ENCODE measurements around the gene AOC1. TPM values are rescaled to one million over a fixed set of nuclear protein-coding genes. Genes with fewer than 3 reads are reported as not detected.

The AOC1 gene
- total RNA-seq, 2 experiments from 2014 or later, result not detected

- H3K36me3 ChIP-seq (ENCODE audit: insufficient read depth, low read length), result no peaks in the 10 kb centered on the region
- Mint-ChIP-seq H3K36me3 (ENCODE audit: low read depth) (no peaks in the 10 kb centered on the region), H3K4me1 (ENCODE audit: low read depth) (no peaks in the 10 kb centered on the region), H3K27ac (no peak overlapping the region), H3K4me3 (no peak overlapping the region), H3K9me3 (no peaks in the 10 kb centered on the region), H3K27me3 (peaks cover 67% of the 10 kb centered on the region)
- H3K27me3 ChIP-seq (ENCODE audit: control insufficient read depth in 1 of 2, insufficient read depth in 2 of 2, low read length in 2 of 2), result peaks cover 25 to 32% of the 10 kb centered on the region in 2 experiments
- TF ChIP-seq, protein P1, sequence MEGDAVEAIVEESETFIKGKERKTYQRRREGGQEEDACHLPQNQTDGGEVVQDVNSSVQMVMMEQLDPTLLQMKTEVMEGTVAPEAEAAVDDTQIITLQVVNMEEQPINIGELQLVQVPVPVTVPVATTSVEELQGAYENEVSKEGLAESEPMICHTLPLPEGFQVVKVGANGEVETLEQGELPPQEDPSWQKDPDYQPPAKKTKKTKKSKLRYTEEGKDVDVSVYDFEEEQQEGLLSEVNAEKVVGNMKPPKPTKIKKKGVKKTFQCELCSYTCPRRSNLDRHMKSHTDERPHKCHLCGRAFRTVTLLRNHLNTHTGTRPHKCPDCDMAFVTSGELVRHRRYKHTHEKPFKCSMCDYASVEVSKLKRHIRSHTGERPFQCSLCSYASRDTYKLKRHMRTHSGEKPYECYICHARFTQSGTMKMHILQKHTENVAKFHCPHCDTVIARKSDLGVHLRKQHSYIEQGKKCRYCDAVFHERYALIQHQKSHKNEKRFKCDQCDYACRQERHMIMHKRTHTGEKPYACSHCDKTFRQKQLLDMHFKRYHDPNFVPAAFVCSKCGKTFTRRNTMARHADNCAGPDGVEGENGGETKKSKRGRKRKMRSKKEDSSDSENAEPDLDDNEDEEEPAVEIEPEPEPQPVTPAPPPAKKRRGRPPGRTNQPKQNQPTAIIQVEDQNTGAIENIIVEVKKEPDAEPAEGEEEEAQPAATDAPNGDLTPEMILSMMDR (IDR thresholded peaks at IDR 0.05), result peak; percentile 95
- DNase-seq, result peak; percentile 58 to 87 (median 76)
- H3K4me3 ChIP-seq (ENCODE audit: low read length), result no peak overlapping the region
- peak; percentile 87 for ATAC-seq (ENCODE audit: poor library complexity)
- H3K4me1 ChIP-seq (ENCODE audit: insufficient read depth, low read length), result peaks cover 13% of the 10 kb centered on the region
- ChIA-PET CTCF (interaction anchor here (0.6 to 1.4 kb wide), 10 partner anchors 10 to 475 kb away, joined by 3 to 9 read pairs (median 4); partner anchors contain the start of genes ABCB8 and NOS3), POLR2A (interaction anchor here (0.8 to 1.2 kb wide), 3 partner anchors 85 to 130 kb away, joined by 3 to 4 read pairs (median 3); partner anchors contain the start of gene ABCB8)
- no peaks in the 10 kb centered on the region for H3K9me3 ChIP-seq (ENCODE audit: control insufficient read depth in 1 of 2, insufficient read depth in 1 of 2, low read length in 2 of 2)
- H3K27ac ChIP-seq (ENCODE audit: low read depth in 1 of 2, low read length in 2 of 2), result no peak overlapping the region
- intact Hi-C loops (cut with DNase I, micrococcal nuclease), result loop anchor here (1.0 to 2.0 kb wide), 4 partner anchors 90 to 213 kb away; no protein-coding TSS in a partner anchor
Observed at GRCh38 chr7:150898475-150899011, 46.2 kb downstream of the AOC1 start.

DNA sequence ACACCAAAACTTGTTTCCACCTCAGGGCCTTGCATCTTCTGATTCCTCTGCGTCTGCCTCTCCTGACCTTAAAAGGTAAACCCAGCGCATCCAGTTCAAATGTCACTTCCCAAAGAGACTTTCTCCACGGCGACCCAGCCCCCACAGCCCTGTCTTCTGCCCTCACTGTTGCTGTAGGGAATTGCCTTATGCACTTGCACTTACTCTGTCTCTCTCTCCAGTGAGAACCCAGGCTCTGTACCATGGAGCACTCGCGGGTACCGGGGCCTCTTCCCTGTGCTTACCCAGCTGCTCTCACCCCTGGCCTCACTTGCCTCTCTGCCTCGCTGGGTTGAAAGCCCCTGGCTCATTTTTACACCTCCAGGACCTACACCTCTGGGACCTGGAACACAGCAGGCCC lies 48.4 kb downstream of the AOC1 start:
- Mint-ChIP-seq H3K4me3 (no peak overlapping the region), H3K9me3 (no peaks in the 10 kb centered on the region), H3K27me3 (peaks cover 68% of the 10 kb centered on the region), H3K27ac (no peak overlapping the region), H3K4me1 (ENCODE audit: low read depth) (no peaks in the 10 kb centered on the region), H3K36me3 (ENCODE audit: low read depth) (no peaks in the 10 kb centered on the region)
- DNase-seq (no peak), ATAC-seq (ENCODE audit: poor library complexity) (no peak)
- no peak overlapping the region for H3K4me3 ChIP-seq (ENCODE audit: low read length)
- no peaks in the 10 kb centered on the region for H3K36me3 ChIP-seq (ENCODE audit: insufficient read depth, low read length)
- no peaks in the 10 kb centered on the region for H3K9me3 ChIP-seq (ENCODE audit: control insufficient read depth in 1 of 2, insufficient read depth in 1 of 2, low read length in 2 of 2)
- POLR2A ChIA-PET, result no interaction called here
- no peak overlapping the region for H3K27ac ChIP-seq (ENCODE audit: low read depth in 1 of 2, low read length in 2 of 2)
- peaks cover 24 to 32% of the 10 kb centered on the region in 2 experiments for H3K27me3 ChIP-seq (ENCODE audit: control insufficient read depth in 1 of 2, insufficient read depth in 2 of 2, low read length in 2 of 2)
- H3K4me1 ChIP-seq (ENCODE audit: insufficient read depth, low read length), result peaks cover 15% of the 10 kb centered on the region
- intact Hi-C loops (cut with DNase I, micrococcal nuclease), result no loop called here
- TF ChIP-seq, protein P1 (IDR thresholded peaks at IDR 0.05), result no peak
- CTCF ChIA-PET, result no interaction called here

GRCh38 chr7:150901160-150902035 lies 49.1 kb downstream of the AOC1 start:
- ATAC-seq (ENCODE audit: poor library complexity) (no peak), DNase-seq (no peak)
- POLR2A ChIA-PET, result interaction anchor here (1.5 kb wide), 1 partner anchor 112 kb away, joined by 3 read pairs; no protein-coding TSS in a partner anchor
- peaks cover 61% of the 10 kb centered on the region for H3K27me3 Mint-ChIP-seq
- Histone ChIP-seq H3K9me3 (ENCODE audit: control insufficient read depth in 1 of 2, insufficient read depth in 1 of 2, low read length in 2 of 2) (no peaks in the 10 kb centered on the region), H3K27ac (ENCODE audit: low read depth in 1 of 2, low read length in 2 of 2) (no peak overlapping the region), H3K36me3 (ENCODE audit: insufficient read depth, low read length) (no peaks in the 10 kb centered on the region), H3K4me3 (ENCODE audit: low read length) (no peak overlapping the region), H3K27me3 (ENCODE audit: control insufficient read depth in 1 of 2, insufficient read depth in 2 of 2, low read length in 2 of 2) (peaks cover 18 to 30% of the 10 kb centered on the region in 2 experiments), H3K4me1 (ENCODE audit: insufficient read depth, low read length) (peaks cover 15% of the 10 kb centered on the region)
- H3K36me3 Mint-ChIP-seq (ENCODE audit: low read depth), result no peaks in the 10 kb centered on the region
- TF ChIP-seq, protein P1 (IDR thresholded peaks at IDR 0.05), result no peak
- no peaks in the 10 kb centered on the region for H3K4me1 Mint-ChIP-seq (ENCODE audit: low read depth)
- intact Hi-C loops (cut with DNase I, micrococcal nuclease), result no loop called here
- H3K27ac Mint-ChIP-seq, result no peak overlapping the region
- no peak overlapping the region for H3K4me3 Mint-ChIP-seq
- no peaks in the 10 kb centered on the region for H3K9me3 Mint-ChIP-seq
- CTCF ChIA-PET, result interaction anchor here (0.6 kb wide), 1 partner anchor 79 kb away, joined by 6 read pairs; no protein-coding TSS in a partner anchor
